SK-N-SH treated with all-trans-retinoic acid at 6 μM for 48 hours (cell line): ENCODE results near the gene GLI3.

ENCODE experiments used
- ATAC-seq: fragments of 200-7000 bp; cut with Tn5 transposase; 3 replicates; pipeline ENCODE4 v1.9.1; 2020; ENCODE audit warnings: mild to moderate bottlenecking, moderate library complexity
- BACH2 ChIP-seq: fragments of 250-450 bp; sonication (Bioruptor Pico); IDR thresholded peaks from 2 replicates; pipeline ENCODE4 v1.9.0; 2021; ENCODE audit warnings: mild to moderate bottlenecking, borderline replicate concordance
- ESRRG ChIP-seq: fragments of 250-450 bp; sonication (Bioruptor Pico); IDR thresholded peaks from 2 replicates; pipeline ENCODE4 v1.6.1; 2021; ENCODE audit warnings: mild to moderate bottlenecking
- GLIS3 ChIP-seq: fragments of 250-450 bp; sonication (Bioruptor Pico); IDR thresholded peaks from 2 replicates; pipeline ENCODE4 v1.5.0; 2020; ENCODE audit warnings: mild to moderate bottlenecking, moderate library complexity
- ISL1 ChIP-seq: fragments of 250-450 bp; sonication (Bioruptor Pico); IDR thresholded peaks from 2 replicates; pipeline ENCODE4 v2.1.2; 2022; ENCODE audit warnings: mild to moderate bottlenecking, moderate library complexity
- OSR1 ChIP-seq: fragments of 250-450 bp; sonication (Bioruptor Pico); IDR thresholded peaks from 2 replicates; pipeline ENCODE4 v1.8.0; 2022; ENCODE audit warnings: moderate library complexity, mild to moderate bottlenecking, inconsistent platforms
- PATZ1 ChIP-seq: fragments of 250-450 bp; sonication (Bioruptor Pico); IDR thresholded peaks from 2 replicates; pipeline ENCODE4 v1.8.0; 2020; ENCODE audit warnings: mild to moderate bottlenecking, moderate library complexity, borderline replicate concordance
- POU6F1 ChIP-seq: fragments of 250-450 bp; sonication (Bioruptor Pico); IDR thresholded peaks from 2 replicates; pipeline ENCODE4 v1.8.0; 2021; ENCODE audit warnings: low read depth, mild to moderate bottlenecking, moderate library complexity, borderline replicate concordance
- RARB ChIP-seq: fragments of 250-450 bp; sonication (Bioruptor Pico); IDR thresholded peaks from 2 replicates; pipeline ENCODE4 v1.8.0; 2021; ENCODE audit warnings: mild to moderate bottlenecking, moderate library complexity
- SNAI2 ChIP-seq: fragments of 250-450 bp; sonication (Bioruptor Pico); IDR thresholded peaks from 2 replicates; pipeline ENCODE4 v1.5.0; 2020; ENCODE audit warnings: mild to moderate bottlenecking, moderate library complexity
- TCF4 ChIP-seq: fragments of 250-450 bp; sonication (Bioruptor Pico); IDR thresholded peaks from 2 replicates; pipeline ENCODE4 v1.8.0; 2021; ENCODE audit warnings: mild to moderate bottlenecking, moderate library complexity, borderline replicate concordance
- TOX ChIP-seq: fragments of 250-450 bp; sonication (Bioruptor Pico); IDR thresholded peaks from 2 replicates; pipeline ENCODE4 v1.8.0; 2021; ENCODE audit warnings: mild to moderate bottlenecking, moderate library complexity, borderline replicate concordance
- ZC3H10 ChIP-seq: fragments of 250-450 bp; sonication (Bioruptor Pico); IDR thresholded peaks from 2 replicates; pipeline ENCODE4 v1.5.1; 2021; ENCODE audit warnings: mild to moderate bottlenecking, moderate library complexity
- ZFP3 ChIP-seq: fragments of 250-450 bp; sonication (Bioruptor Pico); IDR thresholded peaks from 2 replicates; pipeline ENCODE4 v1.5.0; 2020; ENCODE audit warnings: mild to moderate bottlenecking, moderate library complexity
- ZFP30 ChIP-seq: fragments of 450-650 bp; formaldehyde crosslinking; IDR thresholded peaks from 2 replicates; pipeline ENCODE4 v1.5.0; 2022; ENCODE audit warnings: mild to moderate bottlenecking, moderate library complexity
- ZNF565 ChIP-seq: fragments of 450-650 bp; formaldehyde crosslinking; conservative IDR thresholded peaks from 2 replicates; pipeline ENCODE4 v1.5.0; 2020; ENCODE audit warnings: low read depth, mild to moderate bottlenecking, moderate library complexity
- ZNF70 ChIP-seq: fragments of 450-650 bp; formaldehyde crosslinking; IDR thresholded peaks from 2 replicates; pipeline ENCODE4 v1.5.0; 2020; ENCODE audit warnings: mild to moderate bottlenecking, moderate library complexity
- ZNF8 ChIP-seq: fragments of 450-650 bp; formaldehyde crosslinking; IDR thresholded peaks from 2 replicates; pipeline ENCODE4 v1.5.0; 2020; ENCODE audit warnings: mild to moderate bottlenecking, moderate library complexity
- TF ChIP-seq, protein P1 (sequence below): fragments of 250-450 bp; sonication (Bioruptor Pico); IDR thresholded peaks from 2 replicates; pipeline ENCODE4 v1.5.0; 2020; ENCODE audit warnings: mild to moderate bottlenecking, moderate library complexity
- TF ChIP-seq, protein P2 (sequence below): fragments of 250-450 bp; sonication (Bioruptor Pico); IDR thresholded peaks from 2 replicates; pipeline ENCODE4 v1.5.1; 2021; ENCODE audit warnings: mild to moderate bottlenecking, moderate library complexity

GLI3 gene

DNA sequence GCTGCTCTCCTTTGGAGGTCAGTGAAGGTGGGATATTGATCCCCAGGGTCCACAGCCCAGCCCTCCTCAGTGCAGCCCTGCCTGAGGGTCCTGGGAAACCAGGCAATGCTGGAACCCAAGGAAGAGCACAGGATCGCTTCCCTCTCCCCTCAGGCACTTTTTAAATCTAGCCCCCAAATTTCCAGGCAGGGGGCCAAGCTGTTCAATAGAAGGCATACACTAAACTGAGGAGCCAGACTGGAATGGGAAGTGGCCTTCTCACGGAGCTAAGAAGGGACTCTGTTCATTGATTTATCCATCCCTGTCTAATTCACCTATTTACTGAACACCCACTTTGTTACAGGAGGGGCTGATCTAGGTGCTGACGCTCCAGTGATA is 60.3 kb downstream of the GLI3 start:
- no peak for TF ChIP-seq PATZ1
- TF ChIP-seq, protein P1, sequence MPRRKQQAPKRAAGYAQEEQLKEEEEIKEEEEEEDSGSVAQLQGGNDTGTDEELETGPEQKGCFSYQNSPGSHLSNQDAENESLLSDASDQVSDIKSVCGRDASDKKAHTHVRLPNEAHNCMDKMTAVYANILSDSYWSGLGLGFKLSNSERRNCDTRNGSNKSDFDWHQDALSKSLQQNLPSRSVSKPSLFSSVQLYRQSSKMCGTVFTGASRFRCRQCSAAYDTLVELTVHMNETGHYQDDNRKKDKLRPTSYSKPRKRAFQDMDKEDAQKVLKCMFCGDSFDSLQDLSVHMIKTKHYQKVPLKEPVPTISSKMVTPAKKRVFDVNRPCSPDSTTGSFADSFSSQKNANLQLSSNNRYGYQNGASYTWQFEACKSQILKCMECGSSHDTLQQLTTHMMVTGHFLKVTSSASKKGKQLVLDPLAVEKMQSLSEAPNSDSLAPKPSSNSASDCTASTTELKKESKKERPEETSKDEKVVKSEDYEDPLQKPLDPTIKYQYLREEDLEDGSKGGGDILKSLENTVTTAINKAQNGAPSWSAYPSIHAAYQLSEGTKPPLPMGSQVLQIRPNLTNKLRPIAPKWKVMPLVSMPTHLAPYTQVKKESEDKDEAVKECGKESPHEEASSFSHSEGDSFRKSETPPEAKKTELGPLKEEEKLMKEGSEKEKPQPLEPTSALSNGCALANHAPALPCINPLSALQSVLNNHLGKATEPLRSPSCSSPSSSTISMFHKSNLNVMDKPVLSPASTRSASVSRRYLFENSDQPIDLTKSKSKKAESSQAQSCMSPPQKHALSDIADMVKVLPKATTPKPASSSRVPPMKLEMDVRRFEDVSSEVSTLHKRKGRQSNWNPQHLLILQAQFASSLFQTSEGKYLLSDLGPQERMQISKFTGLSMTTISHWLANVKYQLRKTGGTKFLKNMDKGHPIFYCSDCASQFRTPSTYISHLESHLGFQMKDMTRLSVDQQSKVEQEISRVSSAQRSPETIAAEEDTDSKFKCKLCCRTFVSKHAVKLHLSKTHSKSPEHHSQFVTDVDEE (CRISPR knock-in tag): no peak
- TF ChIP-seq ZNF565 (CRISPR knock-in tag): no peak
- no peak for TF ChIP-seq GLIS3 (CRISPR knock-in tag)
- TF ChIP-seq ZFP30 (CRISPR knock-in tag): no peak
- TF ChIP-seq ESRRG (CRISPR knock-in tag): no peak
- TF ChIP-seq ZNF70: no peak
- no peak for TF ChIP-seq SNAI2
- no peak for TF ChIP-seq OSR1 (CRISPR knock-in tag)
- no peak for ATAC-seq

GRCh38 chr7:42175834-42176723 is 60.9 kb downstream of the GLI3 start:
- ATAC-seq: no peak

DNA sequence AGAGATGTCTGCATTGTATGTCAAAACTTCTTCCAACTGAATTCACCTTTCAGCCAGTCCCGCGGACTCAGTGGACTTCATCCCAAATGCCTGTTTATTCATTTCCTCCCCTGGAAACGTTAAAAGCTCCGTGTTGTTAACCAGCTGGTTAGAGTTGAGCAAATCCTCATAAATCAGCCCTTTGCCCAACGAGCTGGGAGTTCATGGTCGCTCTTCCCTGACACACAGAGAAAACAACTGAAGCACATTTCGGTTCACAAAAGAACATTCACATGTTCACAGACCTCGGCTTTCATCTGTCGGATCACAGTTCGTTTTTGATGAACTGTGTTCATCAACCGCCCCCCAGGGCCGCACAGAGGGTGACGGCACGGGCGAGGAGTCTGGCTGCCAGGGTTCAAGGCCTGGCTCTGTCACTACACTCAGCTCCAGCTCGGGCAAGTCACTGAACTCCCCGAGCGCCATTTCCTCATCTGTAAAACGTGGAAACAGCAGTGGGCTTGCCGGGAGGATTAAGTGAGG is 62.6 kb downstream of the GLI3 start:
- ATAC-seq: no peak
- no peak for TF ChIP-seq ZNF565 (CRISPR knock-in tag)
- TF ChIP-seq, protein P1 (CRISPR knock-in tag): no peak
- TF ChIP-seq TOX (CRISPR knock-in tag): no peak
- TF ChIP-seq OSR1 (CRISPR knock-in tag): no peak
- no peak for TF ChIP-seq GLIS3 (CRISPR knock-in tag)
- no peak for TF ChIP-seq POU6F1 (CRISPR knock-in tag)
- no peak for TF ChIP-seq BACH2 (CRISPR knock-in tag)
- TF ChIP-seq ZNF70: no peak
- TF ChIP-seq, protein P2, sequence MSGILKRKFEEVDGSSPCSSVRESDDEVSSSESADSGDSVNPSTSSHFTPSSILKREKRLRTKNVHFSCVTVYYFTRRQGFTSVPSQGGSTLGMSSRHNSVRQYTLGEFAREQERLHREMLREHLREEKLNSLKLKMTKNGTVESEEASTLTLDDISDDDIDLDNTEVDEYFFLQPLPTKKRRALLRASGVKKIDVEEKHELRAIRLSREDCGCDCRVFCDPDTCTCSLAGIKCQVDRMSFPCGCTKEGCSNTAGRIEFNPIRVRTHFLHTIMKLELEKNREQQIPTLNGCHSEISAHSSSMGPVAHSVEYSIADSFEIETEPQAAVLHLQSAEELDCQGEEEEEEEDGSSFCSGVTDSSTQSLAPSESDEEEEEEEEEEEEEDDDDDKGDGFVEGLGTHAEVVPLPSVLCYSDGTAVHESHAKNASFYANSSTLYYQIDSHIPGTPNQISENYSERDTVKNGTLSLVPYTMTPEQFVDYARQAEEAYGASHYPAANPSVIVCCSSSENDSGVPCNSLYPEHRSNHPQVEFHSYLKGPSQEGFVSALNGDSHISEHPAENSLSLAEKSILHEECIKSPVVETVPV (CRISPR knock-in tag): no peak
- TF ChIP-seq TCF4 (CRISPR knock-in tag): no peak
- no peak for TF ChIP-seq ZFP3 (CRISPR knock-in tag)
- TF ChIP-seq PATZ1: no peak
- TF ChIP-seq ISL1: no peak
- no peak for TF ChIP-seq SNAI2
- no peak for TF ChIP-seq RARB (CRISPR knock-in tag)

More at GRCh38 chr7:42175834-42176723, 60.9 kb downstream of the GLI3 start:
- TF ChIP-seq POU6F1 (CRISPR knock-in tag): no peak
- no peak for TF ChIP-seq ZNF70
- TF ChIP-seq ZFP3 (CRISPR knock-in tag): no peak
- no peak for TF ChIP-seq TOX (CRISPR knock-in tag)
- TF ChIP-seq ZNF8 (CRISPR knock-in tag): no peak
- TF ChIP-seq ISL1: no peak
- TF ChIP-seq ZC3H10: no peak
- no peak for TF ChIP-seq SNAI2
- no peak for TF ChIP-seq ESRRG (CRISPR knock-in tag)
- no peak for TF ChIP-seq GLIS3 (CRISPR knock-in tag)
- TF ChIP-seq, all 23 proteins: peak for 0
